ENCODE measurements around the gene GPC1.
A peak's percentile ranks its signal among the peaks of the same experiment; 100 is the strongest.

The GPC1 gene

GRCh38 chr2:240396623-240397541 is 38.6 kb upstream of the GPC1 start:
- FAIRE-seq (peak; percentile 37), DNase-seq (ENCODE audit: low spot score) (no peak)

- FAIRE-seq (no peak), DNase-seq (ENCODE audit: low spot score) (no peak)
These were observed 37.9 kb upstream of the GPC1 start for GRCh38 chr2:240397542-240397916.

GRCh38 chr2:240397924-240398645 is 37.4 kb upstream of the GPC1 start:
- FAIRE-seq (no peak), DNase-seq (ENCODE audit: low spot score) (no peak)

GRCh38 chr2:240398661-240399267 is 36.7 kb upstream of the GPC1 start:
- DNase-seq (ENCODE audit: low spot score), result no peak
- FAIRE-seq, result no peak

GRCh38 chr2:240399419-240400324 is 35.8 kb upstream of the GPC1 start:
- no peak for DNase-seq (ENCODE audit: low spot score)
- no peak for FAIRE-seq

- DNase-seq (ENCODE audit: low spot score), result no peak
- FAIRE-seq, result no peak
These were observed 34.9 kb upstream of the GPC1 start for GRCh38 chr2:240400371-240401161.

- FAIRE-seq (peak; percentile 58), DNase-seq (ENCODE audit: low spot score) (no peak)
These were observed 34.2 kb upstream of the GPC1 start for GRCh38 chr2:240401308-240401707.

GRCh38 chr2:240401781-240402551 is 33.5 kb upstream of the GPC1 start:
- DNase-seq (ENCODE audit: low spot score) (no peak), FAIRE-seq (no peak)

GRCh38 chr2:240402566-240403272 is 32.7 kb upstream of the GPC1 start:
- FAIRE-seq, result no peak

GRCh38 chr2:240403396-240404104 is 31.9 kb upstream of the GPC1 start:
- FAIRE-seq, result no peak

More at GRCh38 chr2:240402566-240403272, 32.7 kb upstream of the GPC1 start:
- no peak for DNase-seq (ENCODE audit: low spot score)

GRCh38 chr2:240404174-240404852 is 31.1 kb upstream of the GPC1 start:
- FAIRE-seq (no peak), DNase-seq (ENCODE audit: low spot score) (no peak)

More at GRCh38 chr2:240403396-240404104, 31.9 kb upstream of the GPC1 start:
- no peak for DNase-seq (ENCODE audit: low spot score)

GRCh38 chr2:240405133-240405532 is 30.3 kb upstream of the GPC1 start:
- FAIRE-seq, result no peak
- DNase-seq (ENCODE audit: low spot score), result no peak

GRCh38 chr2:240405684-240406313 is 29.7 kb upstream of the GPC1 start:
- FAIRE-seq, result no peak

GRCh38 chr2:240407090-240407489 is 28.4 kb upstream of the GPC1 start:
- DNase-seq (ENCODE audit: low spot score), result no peak
- FAIRE-seq, result no peak

More at GRCh38 chr2:240405684-240406313, 29.7 kb upstream of the GPC1 start:
- DNase-seq (ENCODE audit: low spot score), result no peak

GRCh38 chr2:240410004-240410403 is 25.5 kb upstream of the GPC1 start:
- no peak for DNase-seq (ENCODE audit: low spot score)
- FAIRE-seq, result no peak

GRCh38 chr2:240410808-240411207 is 24.7 kb upstream of the GPC1 start:
- DNase-seq (ENCODE audit: low spot score) (no peak), FAIRE-seq (no peak)
